Left forelimb (tissue), 1 donor: ENCODE data around the gene PNPLA4.

Experiments
- DNase-seq: peaks from one replicate; pipeline ENCODE4 v3.0.0-alpha.2; 2018; ENCODE audit warnings: low spot score

The PNPLA4 gene

GRCh38 chrX:7852166-7852565 is 75.0 kb downstream of the PNPLA4 start:
- DNase-seq = no peak
